Spleen (tissue), 11 donors: ENCODE data around the gene DOCK4. TPM values are rescaled to one million over a fixed set of nuclear protein-coding genes. Genes with fewer than 3 reads are reported as not detected.

Experiments used
- DNase-seq: peaks from one replicate; pipeline ENCODE4 v3.0.0-alpha.2; 2020
- H3K27ac ChIP-seq, 8 donors: fragments of 200-600 bp; sonication (generic) in 7 of 8; 1 replicate in 4 of 8; 2 replicates in 4 of 8; pipeline versions ENCODE4 v1.5.0 to v1.8.0; 2016 to 2021; ENCODE audit warnings: inconsistent platforms in 4 of 8, mild to moderate bottlenecking in 4 of 8, moderate library complexity in 1 of 8
- H3K27me3 ChIP-seq, 7 donors: fragments of 200-600 bp; sonication (generic) in 6 of 7; replicated peaks in 1 of 7; 1 replicate in 4 of 7; 2 replicates in 3 of 7; pipeline versions ENCODE4 v1.5.0 to v1.8.0; 2016 to 2021; ENCODE audit warnings: inconsistent platforms in 3 of 7, mild to moderate bottlenecking in 1 of 7
- H3K36me3 ChIP-seq, 6 donors: fragments of 200-600 bp; sonication (generic) in 5 of 6; 1 replicate in 4 of 6; 2 replicates in 2 of 6; pipeline versions ENCODE4 v1.5.0 to v1.8.0; 2016 to 2021; ENCODE audit warnings: inconsistent platforms in 2 of 6
- H3K4me1 ChIP-seq, 6 donors: fragments of 200-600 bp; sonication (generic) in 5 of 6; 1 replicate in 3 of 6; 2 replicates in 3 of 6; pipeline versions ENCODE4 v1.5.0 to v1.8.0; 2016 to 2021; ENCODE audit warnings: inconsistent platforms in 3 of 6
- H3K4me3 ChIP-seq, 8 donors: fragments of 200-600 bp; sonication (generic) in 7 of 8; 1 replicate in 4 of 8; 2 replicates in 4 of 8; pipeline versions ENCODE4 v1.5.0 to v1.8.0; 2016 to 2021; ENCODE audit warnings: inconsistent platforms in 4 of 8, mild to moderate bottlenecking in 4 of 8, moderate library complexity in 2 of 8
- H3K9me3 ChIP-seq, 8 donors: fragments of 200-600 bp; sonication (generic) in 7 of 8; 1 replicate in 4 of 8; 2 replicates in 4 of 8; pipeline versions ENCODE4 v1.5.0 to v1.8.0; 2016 to 2021; ENCODE audit warnings: inconsistent platforms in 4 of 8
- POLR2A ChIP-seq, 3 donors: fragments of 450-650 bp; IDR thresholded peaks; one replicate each; pipeline ENCODE4 v1.5.1; 2017; ENCODE audit warnings: antibody characterized with exemption in 3 of 3, mild to moderate bottlenecking in 1 of 3
- POLR2AphosphoS5 ChIP-seq, 3 donors: sonication (generic); formaldehyde crosslinking; IDR thresholded peaks; one replicate each; pipeline ENCODE4 v1.5.1; 2017; ENCODE audit warnings: antibody characterized with exemption in 3 of 3
- whole genome bisulfite sequencing, 5 donors: extraction: QIAGEN DNeasy Blood & Tissue Kit in 3 of 5; methylation state at CpG; one replicate each; pipeline versions ENCODE4 v1.1.5 to v1.1.7; 2013 to 2018; 5-methylcytosine and 5-hydroxymethylcytosine counted together
- intact Hi-C: fragments of 100-400 bp; cut with DNase I; formaldehyde crosslinking; loops from one replicate; pipeline ENCODE4 v1.15.0; 2023; ENCODE audit warnings: low total_unique reads
- polyA plus RNA-seq, 3 donors: library from polyadenylated mRNA; stranded (reverse); fragments of 200-250 nt; gene quantifications; one replicate each; pipeline ENCODE4 v1.2.1, GENCODE V29; 2013
- total RNA-seq, 7 donors: library from RNA; depleted of rRNA in 3 of 7; stranded (reverse); fragments of >200 nt in 3 of 7; fragmentation: NEBNext Ultra II Directional in 4 of 7; extraction: Animal tissue kit (Norgen Biotek cat#: 25700) in 4 of 7; gene quantifications; one replicate each; pipeline versions ENCODE4 v1.1.0 to v1.2.1, GENCODE V29; 2016 to 2021
- TF ChIP-seq, protein P1 (sequence below), 11 experiments: fragments of 200-600 bp in 7 of 11; fragments of 450-650 bp in 4 of 11; sonication (generic) in 4 of 11; IDR thresholded peaks in 8 of 11; conservative IDR thresholded peaks in 3 of 11; 1 replicate in 7 of 11; 2 replicates in 4 of 11; pipeline versions ENCODE4 v1.4.0 to v1.8.0; 2016 to 2021; ENCODE audit warnings: antibody characterized with exemption in 11 of 11, inconsistent platforms in 4 of 11, mild to moderate bottlenecking in 1 of 11
- donor health status: healthy with polysubstance abuse.
- donor health status: DM: no; HTN: no; CAD: no; lungs with moderate emphysema.
- donor health status: DM: no; HTN: no; CAD: no.
- donor health status: Bipolar disorder and iron deficiency.
- donor health status: healthy.
- donor health status: DM: no; HTN: no; CAD: no.
- donor health status: DM: yes; HTN: yes; CAD: no.

DOCK4 gene
- total and polyA plus RNA-seq, 10 donors, result 1.4 to 26.9 (median 14.2) TPM

- intact Hi-C loops, result no loop called here
- TF ChIP-seq POLR2A (IDR thresholded peaks at IDR 0.05), result no peak
- H3K36me3 ChIP-seq, result peaks cover 0 to 9% (median 0%) of the 10 kb centered on the region in 6 donors
- H3K4me3 ChIP-seq, result no peak overlapping the region
- H3K9me3 ChIP-seq, result no peaks in the 10 kb centered on the region
- H3K27me3 ChIP-seq, result no peaks in the 10 kb centered on the region
- no peak overlapping the region for H3K27ac ChIP-seq
- no peak for DNase-seq
- H3K4me1 ChIP-seq, result no peaks in the 10 kb centered on the region
Observed at GRCh38 chr7:112225006-112225405, 18.8 kb upstream of the DOCK4 start.

GRCh38 chr7:112224186-112224585 is 18.0 kb upstream of the DOCK4 start:
- intact Hi-C loops, result no loop called here
- Histone ChIP-seq H3K4me1 (no peaks in the 10 kb centered on the region), H3K4me3 (no peak overlapping the region), H3K27ac (no peak overlapping the region), H3K36me3 (peaks cover 0 to 9% (median 0%) of the 10 kb centered on the region in 6 donors), H3K9me3 (no peaks in the 10 kb centered on the region), H3K27me3 (no peaks in the 10 kb centered on the region)
- 89 to 96% (median 96%) methylated on average over 2 of the region's 2 CpGs for WGBS, 5 donors
- TF ChIP-seq, protein P1, sequence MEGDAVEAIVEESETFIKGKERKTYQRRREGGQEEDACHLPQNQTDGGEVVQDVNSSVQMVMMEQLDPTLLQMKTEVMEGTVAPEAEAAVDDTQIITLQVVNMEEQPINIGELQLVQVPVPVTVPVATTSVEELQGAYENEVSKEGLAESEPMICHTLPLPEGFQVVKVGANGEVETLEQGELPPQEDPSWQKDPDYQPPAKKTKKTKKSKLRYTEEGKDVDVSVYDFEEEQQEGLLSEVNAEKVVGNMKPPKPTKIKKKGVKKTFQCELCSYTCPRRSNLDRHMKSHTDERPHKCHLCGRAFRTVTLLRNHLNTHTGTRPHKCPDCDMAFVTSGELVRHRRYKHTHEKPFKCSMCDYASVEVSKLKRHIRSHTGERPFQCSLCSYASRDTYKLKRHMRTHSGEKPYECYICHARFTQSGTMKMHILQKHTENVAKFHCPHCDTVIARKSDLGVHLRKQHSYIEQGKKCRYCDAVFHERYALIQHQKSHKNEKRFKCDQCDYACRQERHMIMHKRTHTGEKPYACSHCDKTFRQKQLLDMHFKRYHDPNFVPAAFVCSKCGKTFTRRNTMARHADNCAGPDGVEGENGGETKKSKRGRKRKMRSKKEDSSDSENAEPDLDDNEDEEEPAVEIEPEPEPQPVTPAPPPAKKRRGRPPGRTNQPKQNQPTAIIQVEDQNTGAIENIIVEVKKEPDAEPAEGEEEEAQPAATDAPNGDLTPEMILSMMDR (IDR thresholded peaks at IDR 0.05 in 8 of 11, conservative IDR thresholded peaks at IDR 0.05 in 3 of 11), result no peak
- no peak for TF ChIP-seq POLR2AphosphoS5 (IDR thresholded peaks at IDR 0.05)
- TF ChIP-seq POLR2A (IDR thresholded peaks at IDR 0.05), result no peak
- DNase-seq, result no peak

- TF ChIP-seq, protein P1 (IDR thresholded peaks at IDR 0.05 in 8 of 11, conservative IDR thresholded peaks at IDR 0.05 in 3 of 11), result no peak
- TF ChIP-seq POLR2A (IDR thresholded peaks at IDR 0.05) (no peak), POLR2AphosphoS5 (IDR thresholded peaks at IDR 0.05) (no peak)
- 83 to 93% (median 89%) methylated on average over 3 of the region's 3 CpGs for WGBS, 5 donors
- Histone ChIP-seq H3K36me3 (peaks cover 0 to 9% (median 0%) of the 10 kb centered on the region in 6 donors), H3K4me3 (no peak overlapping the region), H3K27me3 (no peaks in the 10 kb centered on the region), H3K4me1 (no peaks in the 10 kb centered on the region), H3K27ac (no peak overlapping the region), H3K9me3 (no peaks in the 10 kb centered on the region)
- DNase-seq, result no peak
- intact Hi-C loops, result no loop called here
Observed at GRCh38 chr7:112223310-112223709, 17.1 kb upstream of the DOCK4 start.

- H3K4me1 ChIP-seq, result no peaks in the 10 kb centered on the region
- H3K27ac ChIP-seq, result no peak overlapping the region
- peak; percentile 43 for DNase-seq
- 88 to 93% (median 92%) methylated on average over 20 of the region's 20 CpGs for WGBS, 5 donors
- TF ChIP-seq, protein P1 (IDR thresholded peaks at IDR 0.05 in 8 of 11, conservative IDR thresholded peaks at IDR 0.05 in 3 of 11), result no peak
- TF ChIP-seq POLR2AphosphoS5 (IDR thresholded peaks at IDR 0.05), result no peak
- H3K4me3 ChIP-seq, result no peak overlapping the region
- H3K36me3 ChIP-seq, result peaks cover 0 to 9% (median 0%) of the 10 kb centered on the region in 6 donors
- intact Hi-C loops, result no loop called here
- no peaks in the 10 kb centered on the region for H3K27me3 ChIP-seq
- H3K9me3 ChIP-seq, result no peaks in the 10 kb centered on the region
Observed at GRCh38 chr7:112220877-112221434, 14.8 kb upstream of the DOCK4 start.

- WGBS, 5 donors, result 88 to 94% (median 91%) methylated on average over 4 of the region's 4 CpGs
- Histone ChIP-seq H3K36me3 (peaks cover 0 to under 1% (median 0%) of the 10 kb centered on the region in 6 donors), H3K9me3 (no peaks in the 10 kb centered on the region), H3K27me3 (no peaks in the 10 kb centered on the region), H3K27ac (no peak overlapping the region), H3K4me1 (peaks cover 0 to 22% (median 2%) of the 10 kb centered on the region in 6 donors), H3K4me3 (no peak overlapping the region)
- TF ChIP-seq POLR2A (IDR thresholded peaks at IDR 0.05) (no peak), POLR2AphosphoS5 (IDR thresholded peaks at IDR 0.05) (no peak)
- TF ChIP-seq, protein P1 (IDR thresholded peaks at IDR 0.05 in 8 of 11, conservative IDR thresholded peaks at IDR 0.05 in 3 of 11), result no peak
- no peak for DNase-seq
- intact Hi-C loops, result no loop called here
Observed at GRCh38 chr7:112215787-112216186, 9.6 kb upstream of the DOCK4 start.
